Type B pancreatic cell (in vitro differentiated cells): Measurements from ENCODE around the gene GRIK5. TPM values are rescaled to one million over a fixed set of nuclear protein-coding genes. Genes with fewer than 3 reads are reported as not detected.

ENCODE experiments used
- DNase-seq: peaks from one replicate; pipeline ENCODE4 v3.0.0; 2021; ENCODE audit warnings: mixed read lengths; ENCODE audit not compliant: unreplicated experiment; ENCODE audit errors: extremely low spot score
- H3K27ac Mint-ChIP-seq: 2 replicates; pipeline ENCODE4 v1.8.0; 2021; ENCODE audit warnings: mild to moderate bottlenecking, mixed read lengths
- H3K27me3 Mint-ChIP-seq: 2 replicates; pipeline ENCODE4 v1.8.0; 2021; ENCODE audit warnings: mixed read lengths
- H3K36me3 Mint-ChIP-seq: 2 replicates; pipeline ENCODE4 v1.8.0; 2021; ENCODE audit warnings: mixed read lengths
- H3K4me1 Mint-ChIP-seq: one replicate; pipeline ENCODE4 v1.8.0; 2021; ENCODE audit warnings: mixed read lengths; ENCODE audit not compliant: unreplicated experiment
- H3K4me3 Mint-ChIP-seq: 2 replicates; pipeline ENCODE4 v1.8.0; 2021; ENCODE audit warnings: mild to moderate bottlenecking, mixed read lengths
- H3K9me3 Mint-ChIP-seq: 2 replicates; pipeline ENCODE4 v1.8.0; 2021; ENCODE audit warnings: mixed read lengths
- total RNA-seq: library from RNA; stranded (reverse); gene quantifications from 2 replicates; pipeline ENCODE4 v1.2.1, GENCODE V29; 2021; ENCODE audit warnings: low replicate concordance
- TF ChIP-seq, protein P1 (sequence below): fragments of 200-600 bp; sonication (generic); conservative IDR thresholded peaks from 2 replicates; pipeline ENCODE4 v1.5.0; 2021; ENCODE audit warnings: antibody characterized with exemption, mild to moderate bottlenecking

GRIK5 gene
- total RNA-seq, 1 donor from 2014 or later, result 5.8 TPM

- Mint-ChIP-seq H3K36me3 (no peaks in the 10 kb centered on the region), H3K27ac (no peak overlapping the region), H3K4me1 (no peaks in the 10 kb centered on the region), H3K27me3 (peaks cover 4% of the 10 kb centered on the region), H3K9me3 (no peaks in the 10 kb centered on the region), H3K4me3 (no peak overlapping the region)
- DNase-seq, result no peak
- TF ChIP-seq, protein P1, sequence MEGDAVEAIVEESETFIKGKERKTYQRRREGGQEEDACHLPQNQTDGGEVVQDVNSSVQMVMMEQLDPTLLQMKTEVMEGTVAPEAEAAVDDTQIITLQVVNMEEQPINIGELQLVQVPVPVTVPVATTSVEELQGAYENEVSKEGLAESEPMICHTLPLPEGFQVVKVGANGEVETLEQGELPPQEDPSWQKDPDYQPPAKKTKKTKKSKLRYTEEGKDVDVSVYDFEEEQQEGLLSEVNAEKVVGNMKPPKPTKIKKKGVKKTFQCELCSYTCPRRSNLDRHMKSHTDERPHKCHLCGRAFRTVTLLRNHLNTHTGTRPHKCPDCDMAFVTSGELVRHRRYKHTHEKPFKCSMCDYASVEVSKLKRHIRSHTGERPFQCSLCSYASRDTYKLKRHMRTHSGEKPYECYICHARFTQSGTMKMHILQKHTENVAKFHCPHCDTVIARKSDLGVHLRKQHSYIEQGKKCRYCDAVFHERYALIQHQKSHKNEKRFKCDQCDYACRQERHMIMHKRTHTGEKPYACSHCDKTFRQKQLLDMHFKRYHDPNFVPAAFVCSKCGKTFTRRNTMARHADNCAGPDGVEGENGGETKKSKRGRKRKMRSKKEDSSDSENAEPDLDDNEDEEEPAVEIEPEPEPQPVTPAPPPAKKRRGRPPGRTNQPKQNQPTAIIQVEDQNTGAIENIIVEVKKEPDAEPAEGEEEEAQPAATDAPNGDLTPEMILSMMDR, result no peak
Observed at GRCh38 chr19:42053037-42053935, 16.7 kb downstream of the GRIK5 start.

- Mint-ChIP-seq H3K4me3 (no peak overlapping the region), H3K9me3 (no peaks in the 10 kb centered on the region), H3K4me1 (no peaks in the 10 kb centered on the region), H3K36me3 (no peaks in the 10 kb centered on the region), H3K27ac (no peak overlapping the region), H3K27me3 (peaks cover 4% of the 10 kb centered on the region)
- TF ChIP-seq, protein P1, result no peak
- DNase-seq, result no peak
Observed at GRCh38 chr19:42052241-42052863, 17.7 kb downstream of the GRIK5 start.

DNA sequence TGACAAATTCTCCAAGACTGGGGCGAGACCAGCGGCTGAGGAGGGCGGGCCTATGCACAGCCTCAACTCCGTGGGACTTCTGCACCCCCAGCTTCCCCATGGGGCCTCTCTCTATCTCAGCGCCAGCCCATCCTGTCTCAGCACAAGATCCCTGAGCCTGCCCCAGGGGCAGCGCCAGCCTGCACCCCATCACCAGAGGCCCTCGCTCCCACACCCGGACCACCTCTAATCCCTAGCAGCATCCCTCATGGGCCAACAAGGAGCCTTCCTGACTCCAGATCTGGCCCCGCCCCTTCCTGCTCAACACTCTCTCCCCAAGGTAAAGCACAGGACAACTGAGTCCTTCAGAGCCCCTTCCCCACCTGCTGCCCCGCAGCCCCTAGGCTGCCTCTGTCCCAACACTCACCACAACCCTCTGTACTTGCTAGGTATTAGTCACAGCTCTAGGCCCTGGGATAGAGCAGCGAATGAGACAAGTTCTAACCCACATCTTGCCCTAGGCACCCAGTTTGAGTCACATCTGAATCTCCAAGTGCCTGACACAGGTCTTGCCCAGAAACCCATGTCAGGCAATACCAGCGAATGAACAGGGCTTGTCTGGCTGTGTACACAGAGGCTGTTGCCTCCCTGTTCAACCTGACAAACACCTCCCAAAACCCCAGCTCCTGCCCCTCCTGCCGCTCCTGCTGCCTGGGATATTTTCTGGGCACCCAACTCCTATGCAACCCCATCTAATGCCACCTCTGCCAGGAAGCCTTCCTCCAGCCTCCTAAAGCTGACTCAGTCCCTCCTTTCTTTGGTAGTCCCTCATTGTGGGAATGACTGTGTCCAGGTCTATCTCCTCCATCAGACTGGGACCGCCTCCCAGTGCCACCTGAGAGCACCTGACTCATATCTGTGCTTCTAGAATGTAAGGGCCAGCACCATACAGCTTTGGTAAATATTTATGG lies 18.6 kb downstream of the GRIK5 start:
- no peaks in the 10 kb centered on the region for H3K27me3 Mint-ChIP-seq
- DNase-seq, result no peak
- TF ChIP-seq, protein P1, result no peak
- H3K27ac Mint-ChIP-seq, result no peak overlapping the region
- no peaks in the 10 kb centered on the region for H3K4me1 Mint-ChIP-seq
- H3K9me3 Mint-ChIP-seq, result no peaks in the 10 kb centered on the region
- no peak overlapping the region for H3K4me3 Mint-ChIP-seq
- H3K36me3 Mint-ChIP-seq, result no peaks in the 10 kb centered on the region

GRCh38 chr19:42048992-42049391 lies 21.0 kb downstream of the GRIK5 start:
- Mint-ChIP-seq H3K27ac (no peak overlapping the region), H3K4me3 (no peak overlapping the region), H3K4me1 (no peaks in the 10 kb centered on the region), H3K9me3 (no peaks in the 10 kb centered on the region), H3K27me3 (no peaks in the 10 kb centered on the region), H3K36me3 (no peaks in the 10 kb centered on the region)
- DNase-seq, result no peak
- TF ChIP-seq, protein P1, result no peak

GRCh38 chr19:42045575-42045974 lies 24.4 kb downstream of the GRIK5 start:
- Mint-ChIP-seq H3K27ac (no peak overlapping the region), H3K9me3 (no peaks in the 10 kb centered on the region)
- TF ChIP-seq, protein P1, result no peak

More at GRCh38 chr19:42045575-42045974, 24.4 kb downstream of the GRIK5 start:
- H3K27me3 Mint-ChIP-seq, result no peaks in the 10 kb centered on the region
- no peaks in the 10 kb centered on the region for H3K36me3 Mint-ChIP-seq
- H3K4me3 Mint-ChIP-seq, result no peak overlapping the region
- no peak for DNase-seq
- no peaks in the 10 kb centered on the region for H3K4me1 Mint-ChIP-seq
